OCI-M2 (cell line): Measurements from ENCODE around the gene TANC2.

Experiments
- DNase-seq: peaks from one replicate; lab custom pipeline; 2025; ENCODE audit not compliant: unreplicated experiment; lab: John Stamatoyannopoulos, UW

Gene TANC2

DNA sequence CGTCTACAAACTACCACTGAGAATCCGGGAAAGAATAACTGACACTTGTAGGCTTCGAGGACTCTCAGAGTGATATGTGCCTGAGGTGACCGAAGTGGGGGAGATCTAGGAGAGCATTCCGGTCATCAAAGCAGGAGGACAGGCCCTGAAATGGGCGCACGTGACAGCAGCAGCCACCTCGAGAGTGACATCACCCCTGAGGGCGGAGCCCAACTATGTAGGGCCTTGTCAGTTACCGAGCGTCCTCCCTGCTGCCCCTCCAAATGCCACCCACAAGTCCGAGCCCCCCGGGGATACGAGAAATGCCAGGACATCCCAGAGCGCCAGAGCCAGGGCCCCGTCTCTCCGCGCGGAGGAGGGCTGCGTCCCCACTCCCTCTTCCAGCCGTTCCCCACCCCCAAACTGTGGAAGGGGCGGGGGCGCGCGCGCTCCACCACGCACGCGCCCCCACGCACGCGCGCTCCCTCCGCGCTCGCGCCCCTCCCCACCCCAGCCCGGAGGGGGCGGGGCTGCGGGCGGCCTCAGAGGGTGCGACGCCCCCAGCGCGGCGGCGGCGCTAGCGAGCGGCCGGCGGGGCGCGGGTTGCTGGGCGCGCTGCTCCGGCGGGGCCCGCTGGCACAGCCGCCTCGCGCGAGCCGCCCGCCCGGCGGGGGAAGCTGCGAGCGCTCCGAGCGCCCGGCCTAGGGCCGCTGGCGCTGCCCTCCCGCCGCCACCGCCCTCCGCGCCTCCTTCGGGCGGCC, at the start of gene TANC2:
TANC2 (plus strand) TSS at position 550 of the 740 bp plus-strand sequence. CDS start 43,325 bp downstream, outside the sequence.
- DNase-seq: no peak

DNA sequence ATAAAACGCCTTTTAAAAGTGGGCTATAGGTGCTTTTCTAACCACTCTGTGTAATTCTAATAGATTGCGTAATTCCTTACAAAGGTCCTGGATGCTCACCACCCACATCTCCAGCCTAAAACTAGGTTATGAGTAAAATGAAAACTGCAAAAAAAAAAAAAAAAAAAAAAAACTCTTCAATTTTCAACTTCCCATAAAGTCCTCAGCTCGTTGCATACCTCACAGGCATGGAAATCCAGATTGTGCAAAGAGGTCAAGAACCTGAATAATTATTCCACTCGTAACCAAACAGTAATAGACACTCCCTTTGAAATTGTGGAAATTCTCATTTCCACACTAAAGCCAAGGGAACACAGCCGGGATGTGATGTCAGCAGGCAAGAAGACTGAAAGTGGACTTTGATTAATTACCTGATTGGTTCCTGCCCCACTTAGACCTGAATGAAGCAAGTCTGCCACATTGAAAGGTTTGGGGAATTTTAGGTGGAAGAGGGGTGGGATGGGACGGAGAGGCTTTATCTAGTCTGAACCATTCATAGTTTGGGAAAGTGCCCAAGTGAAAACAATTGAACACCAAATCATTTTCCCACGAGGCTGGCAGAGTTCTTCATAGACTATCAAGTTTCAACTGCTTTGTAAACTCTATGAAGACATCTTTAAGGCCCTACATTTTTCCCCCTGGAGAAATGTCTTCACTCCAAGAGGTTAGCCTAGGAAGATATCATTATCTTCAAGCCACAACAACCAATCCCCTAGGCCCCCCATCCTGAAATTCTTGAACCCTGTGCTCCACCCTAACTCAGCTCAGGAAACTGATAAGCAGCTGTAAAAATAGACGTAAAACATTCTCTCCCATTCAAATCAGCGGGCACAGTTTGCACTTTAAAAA, 49.1 kb upstream of the TANC2 start:
- DNase-seq: no peak

DNA sequence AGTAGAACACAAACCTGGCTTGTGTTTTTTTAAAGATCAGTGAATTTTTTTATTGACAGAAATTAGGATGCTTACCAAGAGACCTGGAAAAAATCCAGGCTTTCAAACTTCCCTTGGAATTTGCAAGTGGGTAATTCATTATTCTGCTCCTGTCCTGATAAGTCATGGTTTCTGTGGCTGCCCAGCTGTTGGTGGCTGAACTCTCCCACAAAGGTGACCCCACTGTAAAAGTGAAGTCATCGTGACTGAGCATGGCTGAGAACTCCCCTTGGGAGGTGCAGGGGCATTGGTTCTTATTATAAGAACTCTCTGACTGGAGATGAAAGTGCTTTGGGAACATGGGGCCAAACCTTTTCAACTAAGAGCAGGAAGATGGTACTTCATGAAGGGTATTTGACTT, 46.6 kb upstream of the TANC2 start:
- DNase-seq: no peak

DNA sequence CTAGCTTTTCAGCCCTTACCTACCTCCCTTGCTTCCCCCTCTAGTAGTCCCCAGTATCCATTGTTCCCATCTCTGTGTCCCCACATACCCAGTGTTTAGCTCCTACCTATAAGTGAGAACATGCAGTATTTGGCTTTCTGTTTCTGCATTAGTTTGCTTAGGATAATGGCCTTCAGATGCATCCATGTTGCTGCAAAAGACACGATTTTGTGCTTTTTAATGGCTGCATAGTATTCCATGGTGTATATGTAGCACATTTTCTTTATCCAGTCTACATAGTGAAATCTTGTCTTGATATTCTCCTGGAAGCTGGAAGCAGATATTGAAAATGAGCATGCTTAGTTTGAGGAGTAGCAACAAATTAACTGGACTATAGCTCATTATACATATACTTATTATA, 45.7 kb upstream of the TANC2 start:
- DNase-seq: no peak

DNA sequence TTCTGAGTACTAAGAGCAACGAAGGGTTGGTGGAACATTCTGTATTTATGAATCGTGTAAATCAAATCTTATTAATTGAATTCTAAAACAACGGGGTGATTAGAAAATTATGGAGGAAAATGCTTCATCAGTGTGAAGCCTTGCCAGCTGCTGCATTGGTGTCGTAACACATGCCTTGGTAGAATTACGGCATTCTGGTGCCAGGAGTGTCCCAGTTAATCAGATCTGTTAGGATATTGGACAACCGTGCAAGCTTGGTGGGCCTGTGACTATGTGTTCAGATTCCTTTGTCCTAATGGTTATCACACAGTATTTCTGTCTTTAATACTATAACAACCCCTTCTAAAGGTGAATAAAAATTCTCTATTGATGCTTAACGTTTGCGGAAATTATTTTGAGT, 44.2 kb upstream of the TANC2 start:
- no peak for DNase-seq

DNA sequence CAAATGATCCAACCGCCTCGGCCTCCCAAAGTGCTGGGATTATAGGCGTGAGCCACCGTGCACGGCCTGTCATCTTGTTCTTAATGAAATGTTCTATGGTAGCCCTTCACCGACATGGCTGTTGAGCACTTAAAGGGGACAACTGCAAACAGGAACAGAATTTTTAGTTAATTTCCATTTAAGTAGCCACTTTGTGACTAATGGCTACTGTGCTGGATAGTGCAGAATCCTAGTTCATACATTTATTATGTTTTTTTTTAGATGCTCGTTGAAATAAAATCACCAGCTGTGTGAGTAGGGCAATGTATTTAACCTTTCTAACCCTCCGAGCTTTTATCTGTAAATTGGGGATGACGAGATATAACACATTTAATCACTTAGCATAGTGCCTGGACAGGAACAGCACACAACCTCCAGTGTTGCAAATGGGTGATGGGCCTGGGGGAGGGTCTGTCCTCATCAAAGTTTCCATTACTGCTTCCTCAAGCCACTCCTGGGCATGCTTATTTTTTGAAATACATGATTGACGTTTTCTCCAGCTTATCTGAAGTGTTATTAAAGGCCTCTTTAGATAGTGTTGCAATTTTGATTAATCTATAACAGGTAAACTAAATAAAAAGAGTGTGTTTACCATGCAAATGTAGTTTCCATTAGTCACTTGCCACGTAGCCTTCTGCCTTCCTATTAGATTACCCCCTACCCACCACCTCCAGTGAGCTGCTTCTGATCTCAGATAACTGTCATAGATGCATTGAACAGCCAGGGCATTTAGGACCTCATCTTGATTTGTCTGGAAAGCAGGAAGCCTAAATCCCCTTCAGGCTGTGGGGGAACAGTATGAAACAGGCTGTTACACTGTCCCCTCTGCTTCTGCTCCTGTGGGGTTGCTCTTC, 42.5 kb upstream of the TANC2 start:
- no peak for DNase-seq

DNA sequence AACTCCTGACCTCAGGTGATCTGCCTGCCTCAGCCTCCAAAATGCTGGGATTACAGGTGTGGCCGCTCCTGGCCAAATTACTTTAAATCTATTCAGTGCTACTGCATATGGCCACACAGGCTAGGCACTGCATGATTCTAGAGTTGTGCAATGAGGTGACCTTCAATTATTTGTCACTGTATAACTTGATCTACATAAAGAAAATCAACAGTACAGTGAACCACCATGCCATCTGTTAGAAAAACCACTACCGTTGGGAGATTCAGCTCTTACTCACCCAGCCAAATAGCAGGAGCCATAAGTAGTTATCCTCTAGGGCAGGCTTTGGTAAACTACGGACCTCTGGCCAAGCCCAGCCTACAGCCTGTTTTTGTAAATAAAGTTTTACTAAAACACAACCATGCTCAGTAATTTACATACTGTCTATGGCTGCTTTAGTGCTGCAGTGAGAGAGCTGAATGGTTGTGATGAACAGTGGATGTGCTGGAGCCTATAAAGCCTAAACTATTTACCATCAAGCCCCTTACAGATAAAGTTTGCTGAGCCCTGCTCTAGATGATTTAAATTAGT, 40.7 kb upstream of the TANC2 start:
- DNase-seq: no peak

DNA sequence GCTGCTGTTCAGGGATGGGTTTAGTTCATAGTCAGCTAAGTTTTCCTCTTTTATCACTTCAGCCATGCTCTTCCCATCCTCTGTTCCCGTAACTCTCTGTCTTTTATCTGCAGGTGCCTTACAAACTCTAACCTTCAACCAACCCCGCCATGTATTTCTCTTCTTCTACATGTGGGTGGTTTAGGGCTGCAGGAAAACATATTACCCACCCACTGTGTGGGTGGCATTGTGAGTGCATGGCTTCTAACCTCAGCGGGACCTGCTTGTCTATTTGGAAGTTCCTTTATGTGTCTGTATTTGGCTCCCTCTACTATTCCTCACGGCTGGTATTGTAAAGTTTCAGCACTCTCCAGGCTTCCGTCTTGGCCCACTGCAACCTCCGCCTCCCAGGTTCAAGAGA, 39.0 kb upstream of the TANC2 start:
- DNase-seq: no peak

DNA sequence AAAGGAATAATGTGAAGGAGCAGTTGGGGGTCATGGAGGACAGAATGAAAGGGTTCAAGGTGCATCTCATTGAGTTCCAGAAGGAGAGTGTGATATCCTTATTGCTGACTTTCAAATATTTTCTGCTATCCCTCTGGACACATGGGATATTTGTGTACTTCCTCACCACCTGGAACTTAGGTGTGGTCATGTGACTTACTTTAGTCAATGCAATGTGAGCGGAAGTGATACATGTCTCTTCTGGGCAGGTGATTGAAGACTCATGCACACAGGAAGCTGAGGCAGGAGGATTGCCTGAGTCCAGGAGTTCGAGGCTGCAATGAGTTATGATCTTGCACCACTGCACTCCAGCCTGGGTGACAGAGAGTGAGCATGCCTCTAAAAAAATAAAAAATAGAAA, 36.7 kb upstream of the TANC2 start:
- no peak for DNase-seq

DNA sequence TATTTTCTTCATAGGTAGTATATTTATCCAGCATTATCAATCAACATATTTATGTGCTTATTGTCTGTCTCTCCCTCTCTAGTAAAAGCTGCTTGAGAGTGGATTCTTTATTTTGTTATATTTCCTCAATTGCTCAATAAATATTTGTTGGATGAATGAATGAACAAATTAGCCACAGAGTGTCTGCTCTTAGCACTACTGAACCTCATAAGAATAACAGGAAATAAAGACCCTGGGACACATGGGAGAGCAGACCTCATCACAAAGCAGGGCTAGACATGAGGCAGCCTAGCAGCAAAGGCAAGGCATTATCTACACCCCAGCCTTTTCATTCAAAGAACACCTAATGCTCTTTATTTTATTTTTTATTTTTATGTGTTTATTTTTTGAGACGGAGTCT, 34.9 kb upstream of the TANC2 start:
- DNase-seq: no peak

DNA sequence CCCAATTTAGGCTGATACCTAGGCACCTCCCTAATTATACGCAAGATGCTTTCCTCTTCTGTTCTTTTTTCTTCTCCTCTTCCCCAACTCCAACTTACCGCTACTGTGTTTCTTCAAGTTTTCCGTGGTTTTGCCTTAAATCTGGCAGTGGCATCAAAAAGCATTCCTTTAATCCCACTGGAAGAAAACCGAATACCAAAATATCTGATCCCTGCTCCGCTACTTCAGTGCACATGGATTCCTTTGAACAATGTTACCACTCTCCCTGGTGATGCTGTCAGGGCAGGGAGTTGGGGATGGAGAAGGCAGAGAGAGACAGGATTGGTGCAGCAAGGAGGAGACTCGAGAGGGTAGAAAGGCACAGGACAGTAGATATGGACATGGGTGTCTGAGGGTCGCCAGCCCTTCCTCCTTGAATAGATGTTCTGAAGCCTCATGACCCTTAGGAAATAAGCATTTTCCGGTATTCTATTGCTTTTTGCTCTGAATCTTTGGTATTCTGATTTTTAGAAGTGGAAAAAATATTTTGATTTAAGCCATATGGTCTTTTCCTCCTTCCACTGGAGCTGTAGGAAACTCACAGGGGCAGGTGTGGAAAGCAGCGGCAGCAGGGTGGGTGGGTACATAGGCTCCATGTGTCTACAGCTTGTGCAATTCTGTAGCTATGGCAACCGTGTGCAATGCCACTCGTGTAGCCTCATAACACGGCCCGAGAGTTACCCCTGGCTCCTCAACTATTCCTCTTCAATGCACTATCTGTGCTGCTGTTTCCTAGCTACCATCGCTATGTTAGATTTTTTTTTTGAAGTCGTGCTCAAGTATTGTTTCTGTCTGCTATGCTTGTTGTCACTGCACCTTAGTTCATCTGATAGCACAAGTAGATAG, 32.3 kb upstream of the TANC2 start:
- no peak for DNase-seq

DNA sequence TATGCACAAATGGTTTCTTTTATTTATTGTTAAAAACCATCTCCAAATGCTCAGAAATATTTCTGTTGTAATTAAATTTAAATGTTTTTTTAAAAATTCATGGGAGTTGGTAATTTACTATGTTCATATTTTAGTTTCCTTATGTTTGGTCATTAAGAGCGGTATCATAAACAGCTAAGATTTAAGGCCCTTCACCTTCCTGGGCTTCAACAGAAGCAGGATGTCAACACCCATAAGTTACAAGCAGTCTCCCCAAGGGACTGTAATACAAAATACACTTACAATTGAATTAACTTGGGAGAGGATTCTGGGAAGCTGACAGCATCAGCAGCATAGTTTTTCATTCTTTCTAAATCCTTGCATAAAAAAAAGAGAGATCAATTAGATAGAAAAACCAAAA, 30.9 kb upstream of the TANC2 start:
- no peak for DNase-seq

DNA sequence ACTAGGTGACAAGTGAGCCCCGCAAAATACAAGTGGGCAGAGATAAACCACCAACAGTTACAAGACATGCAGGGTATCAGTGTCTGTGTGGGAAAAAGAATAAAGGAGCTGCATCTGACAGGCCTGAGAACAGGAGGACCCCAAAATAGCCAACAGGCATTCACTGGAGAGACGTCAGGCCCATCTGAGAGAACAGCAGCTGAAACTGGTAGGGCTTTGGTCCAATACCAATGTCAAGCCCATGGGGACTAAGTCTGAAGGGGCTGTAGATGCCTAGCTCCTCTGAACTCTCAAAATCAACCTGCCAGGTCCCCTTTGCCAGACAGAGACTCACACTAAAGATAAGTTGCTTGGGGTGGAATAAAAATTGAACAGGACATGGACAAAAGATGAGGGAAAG, 30.5 kb upstream of the TANC2 start:
- DNase-seq: no peak

DNA sequence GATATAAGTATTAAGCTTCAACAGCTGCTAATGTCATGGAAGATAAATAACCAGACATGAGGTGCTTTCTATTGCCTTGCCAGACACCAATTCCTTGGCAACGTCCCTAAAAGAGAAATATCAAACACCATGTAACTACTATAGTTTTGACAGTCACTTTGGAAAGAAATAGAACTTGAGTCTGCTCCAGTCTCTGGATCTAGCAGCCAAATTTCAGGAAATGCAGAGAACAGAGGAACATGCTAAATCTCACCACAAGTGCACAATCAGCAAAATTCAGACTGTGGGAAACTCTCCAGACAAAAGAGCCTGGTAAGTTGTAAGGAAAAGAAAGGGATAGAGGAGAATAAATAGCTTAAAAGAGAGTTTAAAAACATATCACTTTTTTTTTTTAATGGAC, 28.4 kb upstream of the TANC2 start:
- no peak for DNase-seq

DNA sequence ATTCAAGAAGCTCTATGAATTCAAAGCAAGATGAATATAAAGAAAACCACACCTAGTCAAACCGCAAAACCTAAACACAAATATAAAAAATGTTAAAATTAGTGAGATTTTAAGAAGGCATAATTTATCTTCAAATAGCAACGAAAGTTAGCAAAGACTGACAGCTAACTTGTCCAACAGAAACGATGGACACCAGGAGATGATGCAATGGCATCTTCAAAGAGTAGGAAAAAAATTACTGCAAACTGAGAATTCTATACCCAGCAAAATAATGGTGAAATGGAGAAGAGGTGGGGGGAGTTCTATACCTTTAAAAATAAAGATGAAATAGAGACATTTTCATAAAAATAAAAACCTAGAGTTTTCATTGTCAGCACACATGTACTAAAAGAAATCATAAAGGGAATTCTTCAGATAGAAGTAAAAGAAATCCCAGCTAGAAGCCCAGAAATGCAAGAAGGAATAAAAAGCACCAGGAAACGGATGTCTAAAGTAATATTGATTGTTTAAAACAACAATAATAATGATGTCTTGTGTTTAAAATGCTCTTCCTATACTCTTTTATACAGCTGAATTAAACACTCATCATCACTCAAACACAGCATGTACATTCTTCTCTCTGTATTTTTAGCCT, 24.6 kb upstream of the TANC2 start:
- no peak for DNase-seq

DNA sequence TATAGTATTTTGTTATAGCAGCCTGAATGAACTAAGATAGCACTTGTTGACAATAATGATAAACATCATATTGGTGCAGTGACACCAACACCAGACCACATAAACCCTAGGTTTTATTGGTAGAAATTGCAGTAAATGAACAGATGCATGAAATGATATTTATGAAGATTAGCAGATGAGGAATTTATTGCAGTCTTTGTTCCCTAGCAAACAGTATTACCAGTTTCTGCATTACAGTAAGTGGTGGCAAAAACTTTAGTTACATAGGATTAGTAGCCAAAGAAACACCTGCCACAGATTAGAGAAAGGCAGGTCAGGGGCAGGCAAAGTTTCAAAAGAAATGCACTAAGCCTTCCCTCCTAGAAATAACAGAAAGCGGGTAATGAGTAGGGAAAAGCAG, 17.7 kb upstream of the TANC2 start:
- DNase-seq: no peak

DNA sequence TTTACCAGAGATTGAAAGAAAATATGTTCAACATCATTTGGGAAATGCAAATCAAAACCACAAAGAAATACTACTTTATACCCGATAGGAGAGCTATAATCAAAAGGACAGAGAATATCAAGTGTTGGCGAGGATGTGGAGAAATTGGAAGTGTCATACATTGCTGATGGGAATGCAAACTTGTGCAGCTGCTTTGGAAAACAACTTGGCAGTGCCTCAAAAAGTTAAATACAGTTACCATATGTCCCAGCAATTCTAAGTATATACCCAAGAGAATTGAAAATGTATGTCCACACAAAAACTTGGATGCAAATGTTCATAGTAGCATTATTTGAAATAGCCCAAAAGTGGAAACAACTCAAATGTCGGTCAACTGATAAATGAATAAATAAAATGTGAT, 17.0 kb upstream of the TANC2 start:
- DNase-seq: no peak

DNA sequence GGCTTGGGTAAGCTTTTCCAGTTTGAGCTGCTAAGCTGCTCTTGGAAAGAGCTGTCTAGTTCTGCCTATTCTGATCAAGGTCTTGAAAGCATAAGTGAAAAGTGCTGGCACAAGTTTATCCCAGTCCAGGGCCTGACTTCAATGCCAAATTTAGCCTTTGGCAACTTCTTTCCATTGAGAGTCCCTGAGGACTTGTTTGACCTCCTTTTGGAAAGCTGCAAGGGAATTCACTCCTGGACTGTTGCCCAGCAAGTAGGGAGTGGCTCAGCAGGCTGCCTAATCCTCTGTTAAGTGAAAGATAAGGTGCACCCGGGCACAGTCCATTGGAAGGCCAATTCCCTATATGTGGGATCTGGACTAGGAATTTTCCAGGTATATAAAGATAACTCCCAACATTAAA, 16.0 kb upstream of the TANC2 start:
- DNase-seq: no peak

DNA sequence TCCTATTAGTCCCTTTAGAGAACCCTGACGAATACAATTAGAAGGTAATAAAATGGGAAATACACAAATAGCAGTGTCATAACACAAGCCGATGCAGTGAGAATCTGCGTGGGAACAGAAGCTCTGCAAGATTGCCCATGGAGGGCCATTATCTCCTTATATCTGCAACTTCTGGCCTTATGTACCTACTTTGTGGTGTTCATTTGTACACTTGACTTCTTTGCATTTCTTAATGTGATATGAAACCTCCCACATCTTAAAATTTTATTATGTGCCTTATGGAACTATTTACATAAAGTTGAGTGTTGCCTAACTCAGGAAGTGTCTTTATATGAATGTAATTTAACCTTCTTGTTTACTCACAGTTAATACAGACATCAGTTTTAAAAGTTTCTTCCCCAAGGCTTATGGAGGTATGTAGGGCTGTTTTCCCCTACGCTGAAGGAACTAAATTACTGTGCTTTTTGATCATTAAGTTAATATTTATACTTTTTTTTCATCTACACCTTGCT, 10.1 kb upstream of the TANC2 start:
- no peak for DNase-seq
